GM23338 (cell line): ENCODE results near the gene RPL7A. TPM values are rescaled to one million over a fixed set of nuclear protein-coding genes. Genes with fewer than 3 reads are reported as not detected.

ENCODE experiments used
- ATAC-seq: fragments of 200-7000 bp; cut with Tn5 transposase; 3 replicates; pipeline ENCODE4 v1.9.1; 2020
- DNase-seq: peaks from one replicate; pipeline ENCODE4 v3.0.0-alpha.2; 2015; ENCODE audit warnings: low spot score
- H2AFZ ChIP-seq: fragments of 200-600 bp; sonication (generic); 2 replicates; pipeline ENCODE4 v1.8.0; 2016; ENCODE audit warnings: antibody characterized with exemption, mild to moderate bottlenecking, moderate library complexity
- H3F3A ChIP-seq: fragments of 200-600 bp; sonication (generic); replicated peaks from 2 replicates; pipeline ENCODE4 v1.8.0; 2017; ENCODE audit warnings: antibody characterized with exemption, mixed run types, low read depth
- H3K27ac ChIP-seq: fragments of 200-600 bp; sonication (generic); 2 replicates; pipeline ENCODE4 v1.6.1; 2016; ENCODE audit warnings: low read depth
- H3K27me3 ChIP-seq: fragments of 200-600 bp; sonication (generic); 2 replicates; pipeline ENCODE4 v1.8.0; 2016; ENCODE audit warnings: mild to moderate bottlenecking, mixed run types, moderate library complexity; ENCODE audit not compliant: insufficient read depth
- H3K36me3 ChIP-seq: fragments of 200-600 bp; sonication (generic); 2 replicates; pipeline ENCODE4 v1.8.0; 2016; ENCODE audit warnings: mild to moderate bottlenecking; ENCODE audit not compliant: insufficient read depth
- H3K4me1 ChIP-seq: fragments of 200-600 bp; sonication (generic); 2 replicates; pipeline ENCODE4 v1.8.0; 2016; ENCODE audit warnings: mild to moderate bottlenecking, moderate library complexity; ENCODE audit not compliant: insufficient read depth
- H3K4me2 ChIP-seq: fragments of 200-600 bp; sonication (generic); 2 replicates; pipeline ENCODE4 v1.7.1; 2017; ENCODE audit warnings: mixed run types
- H3K4me3 ChIP-seq: fragments of 200-600 bp; sonication (generic); 2 replicates; pipeline ENCODE4 v1.6.1; 2016; ENCODE audit warnings: mixed run types
- H3K79me2 ChIP-seq: fragments of 200-600 bp; sonication (generic); replicated peaks from 2 replicates; pipeline ENCODE4 v1.8.0; 2017; ENCODE audit warnings: mild to moderate bottlenecking; ENCODE audit not compliant: insufficient read depth
- H3K9me2 ChIP-seq: fragments of 200-600 bp; sonication (generic); 2 replicates; pipeline ENCODE4 v1.8.0; 2017; ENCODE audit not compliant: insufficient read depth
- H4K20me1 ChIP-seq: fragments of 200-600 bp; sonication (generic); replicated peaks from 2 replicates; pipeline ENCODE4 v1.8.0; 2017; ENCODE audit warnings: mild to moderate bottlenecking; ENCODE audit not compliant: insufficient read depth
- H3K27ac Mint-ChIP-seq: 2 replicates; pipeline ENCODE4 v1.8.0; 2020; ENCODE audit warnings: inconsistent platforms, mild to moderate bottlenecking, moderate library complexity, mixed read lengths
- H3K27me3 Mint-ChIP-seq: 3 replicates; pipeline ENCODE4 v1.8.0; 2022; ENCODE audit warnings: low read depth, mild to moderate bottlenecking, moderate library complexity, mixed read lengths, inconsistent platforms; ENCODE audit not compliant: insufficient read depth, poor library complexity
- H3K36me3 Mint-ChIP-seq: 3 replicates; pipeline ENCODE4 v1.8.0; 2021; ENCODE audit warnings: low read depth, mild to moderate bottlenecking, inconsistent platforms, moderate library complexity, mixed read lengths
- H3K4me1 Mint-ChIP-seq: 3 replicates; pipeline ENCODE4 v1.8.0; 2020; ENCODE audit warnings: mild to moderate bottlenecking, inconsistent platforms, mixed read lengths
- H3K4me3 Mint-ChIP-seq: 3 replicates; pipeline ENCODE4 v1.8.0; 2021; ENCODE audit warnings: moderate library complexity, mild to moderate bottlenecking, inconsistent platforms, mixed read lengths
- H3K9me3 Mint-ChIP-seq: 3 replicates; pipeline ENCODE4 v1.8.0; 2020; ENCODE audit warnings: moderate library complexity, mild to moderate bottlenecking, inconsistent platforms, mixed read lengths
- CREB1 ChIP-seq: fragments of 250-450 bp; sonication (Bioruptor Pico); IDR thresholded peaks from 2 replicates; pipeline ENCODE4 v1.5.0; 2020; ENCODE audit warnings: low read depth, mild to moderate bottlenecking, moderate library complexity
- EZH2 ChIP-seq: fragments of 200-600 bp; sonication (generic); IDR thresholded peaks from one replicate; pipeline ENCODE4 v1.8.0; 2017; ENCODE audit warnings: antibody characterized with exemption, mild to moderate bottlenecking, low read depth; ENCODE audit not compliant: unreplicated experiment
- EZH2phosphoT487 ChIP-seq: fragments of 200-600 bp; sonication (generic); IDR thresholded peaks from one replicate; pipeline ENCODE4 v1.8.1; 2018; ENCODE audit warnings: antibody characterized with exemption; ENCODE audit not compliant: unreplicated experiment
- JUNB ChIP-seq: IDR thresholded peaks from one replicate; pipeline ENCODE4 v1.6.1; 2016; ENCODE audit warnings: antibody characterized with exemption; ENCODE audit not compliant: unreplicated experiment
- NANOG ChIP-seq: IDR thresholded peaks from 2 replicates; pipeline ENCODE4 v1.6.1; 2016; ENCODE audit warnings: antibody characterized with exemption, borderline replicate concordance
- POLR2AphosphoS5 ChIP-seq: IDR thresholded peaks from 2 replicates; pipeline ENCODE4 v1.6.1; 2016; ENCODE audit warnings: antibody characterized with exemption, low read depth
- STAT1 ChIP-seq: IDR thresholded peaks from one replicate; pipeline ENCODE4 v1.6.1; 2016; ENCODE audit warnings: antibody characterized with exemption; ENCODE audit not compliant: unreplicated experiment
- ZNF114 ChIP-seq: fragments of 250-450 bp; sonication (Bioruptor Pico); IDR thresholded peaks from 2 replicates; pipeline ENCODE4 v1.5.0; 2020; ENCODE audit warnings: mild to moderate bottlenecking, moderate library complexity
- ZNF331 ChIP-seq: fragments of 250-450 bp; sonication (Bioruptor Pico); IDR thresholded peaks from 2 replicates; pipeline ENCODE4 v1.5.0; 2020; ENCODE audit warnings: low read depth, mild to moderate bottlenecking, moderate library complexity
- polyA plus RNA-seq: library from polyadenylated mRNA; unstranded; fragments of >200 nt; fragmentation: Nextera tagmentation; extraction: Ambion mirVana; gene quantifications from 2 replicates; pipeline ENCODE4 v1.2.1, GENCODE V29; 2016
- total RNA-seq: library from RNA; depleted of rRNA; stranded (reverse); fragments of >200 nt; shearing (Covaris generic); gene quantifications from 2 replicates; pipeline ENCODE4 v1.2.3, GENCODE V29; 2014
- TF ChIP-seq, protein P1 (sequence below): IDR thresholded peaks from one replicate; pipeline ENCODE4 v1.6.1; 2018; ENCODE audit warnings: antibody characterized with exemption; ENCODE audit not compliant: unreplicated experiment
- TF ChIP-seq, protein P2 (sequence below): IDR thresholded peaks from 2 replicates; pipeline ENCODE4 v1.6.1; 2016; ENCODE audit warnings: antibody characterized with exemption
- TF ChIP-seq, protein P3 (sequence below), 2 experiments: fragments of 200-600 bp in 1 of 2; sonication (generic) in 1 of 2; conservative IDR thresholded peaks; 2 replicates each; pipeline versions ENCODE4 v1.5.1 to v1.6.1; 2016 to 2017; ENCODE audit warnings: antibody characterized with exemption in 2 of 2, low read depth in 2 of 2, mild to moderate bottlenecking in 2 of 2, moderate library complexity in 1 of 2
- TF ChIP-seq, protein P4 (sequence below): fragments of 250-450 bp; sonication (Bioruptor Pico); IDR thresholded peaks from 2 replicates; pipeline ENCODE4 v1.5.0; 2020; ENCODE audit warnings: mild to moderate bottlenecking, moderate library complexity

RPL7A gene
- total and polyA plus RNA-seq, 2 experiments from 2014 or later: 1,644 to 2,020 TPM

DNA sequence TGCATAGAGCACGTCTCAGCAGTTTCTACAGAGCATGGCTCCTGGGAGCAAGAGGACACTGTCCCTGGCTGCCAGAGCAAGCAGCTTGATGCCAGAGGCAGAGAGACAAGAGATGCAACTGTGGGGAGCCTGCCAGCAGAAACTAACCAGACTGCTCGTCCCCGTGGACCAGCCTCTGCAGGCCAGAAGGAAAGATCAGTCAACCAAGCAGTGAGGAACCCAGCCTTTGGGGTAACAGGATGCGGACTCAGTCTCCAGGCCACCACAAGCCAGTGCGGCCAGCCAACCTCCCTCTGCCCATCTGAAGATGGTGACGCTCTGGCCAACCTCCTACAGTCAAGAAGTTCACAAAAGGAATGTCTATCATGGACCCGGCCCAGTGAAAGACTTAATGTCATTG lies 24.1 kb downstream of the RPL7A start:
- Histone ChIP-seq H3K9me2 (no peaks in the 10 kb centered on the region), H3K27ac (no peak overlapping the region), H3K36me3 (peaks cover 7% of the 10 kb centered on the region; the same call in 1 of the 2 replicates), H3K79me2 (peaks cover 81% of the 10 kb centered on the region), H3K27me3 (peaks cover 6% of the 10 kb centered on the region), H4K20me1 (peaks cover 69% of the 10 kb centered on the region), H3F3A (no peaks in the 10 kb centered on the region), H3K4me3 (no peak overlapping the region), H3K4me1 (peaks cover 10% of the 10 kb centered on the region; the same call in 1 of the 2 replicates), H3K4me2 (no peak overlapping the region), H2AFZ (no peak overlapping the region)
- DNase-seq: no peak
- no peak overlapping the region for H3K27ac Mint-ChIP-seq
- H3K9me3 Mint-ChIP-seq: peaks cover 4% of the 10 kb centered on the region; the same call in 2 of the 3 replicates
- peaks cover 17% of the 10 kb centered on the region for H3K27me3 Mint-ChIP-seq
- peaks cover 18% of the 10 kb centered on the region for H3K4me1 Mint-ChIP-seq
- H3K36me3 Mint-ChIP-seq: peaks cover 42% of the 10 kb centered on the region
- ATAC-seq: no peak
- no peak overlapping the region for H3K4me3 Mint-ChIP-seq
- TF ChIP-seq POLR2AphosphoS5 (no peak), EZH2 (no peak), ZNF114 (CRISPR knock-in tag) (no peak), JUNB (no peak), ZNF331 (CRISPR knock-in tag) (no peak), CREB1 (CRISPR knock-in tag) (no peak), EZH2phosphoT487 (no peak), STAT1 (no peak), NANOG (no peak)
- TF ChIP-seq, protein P1, sequence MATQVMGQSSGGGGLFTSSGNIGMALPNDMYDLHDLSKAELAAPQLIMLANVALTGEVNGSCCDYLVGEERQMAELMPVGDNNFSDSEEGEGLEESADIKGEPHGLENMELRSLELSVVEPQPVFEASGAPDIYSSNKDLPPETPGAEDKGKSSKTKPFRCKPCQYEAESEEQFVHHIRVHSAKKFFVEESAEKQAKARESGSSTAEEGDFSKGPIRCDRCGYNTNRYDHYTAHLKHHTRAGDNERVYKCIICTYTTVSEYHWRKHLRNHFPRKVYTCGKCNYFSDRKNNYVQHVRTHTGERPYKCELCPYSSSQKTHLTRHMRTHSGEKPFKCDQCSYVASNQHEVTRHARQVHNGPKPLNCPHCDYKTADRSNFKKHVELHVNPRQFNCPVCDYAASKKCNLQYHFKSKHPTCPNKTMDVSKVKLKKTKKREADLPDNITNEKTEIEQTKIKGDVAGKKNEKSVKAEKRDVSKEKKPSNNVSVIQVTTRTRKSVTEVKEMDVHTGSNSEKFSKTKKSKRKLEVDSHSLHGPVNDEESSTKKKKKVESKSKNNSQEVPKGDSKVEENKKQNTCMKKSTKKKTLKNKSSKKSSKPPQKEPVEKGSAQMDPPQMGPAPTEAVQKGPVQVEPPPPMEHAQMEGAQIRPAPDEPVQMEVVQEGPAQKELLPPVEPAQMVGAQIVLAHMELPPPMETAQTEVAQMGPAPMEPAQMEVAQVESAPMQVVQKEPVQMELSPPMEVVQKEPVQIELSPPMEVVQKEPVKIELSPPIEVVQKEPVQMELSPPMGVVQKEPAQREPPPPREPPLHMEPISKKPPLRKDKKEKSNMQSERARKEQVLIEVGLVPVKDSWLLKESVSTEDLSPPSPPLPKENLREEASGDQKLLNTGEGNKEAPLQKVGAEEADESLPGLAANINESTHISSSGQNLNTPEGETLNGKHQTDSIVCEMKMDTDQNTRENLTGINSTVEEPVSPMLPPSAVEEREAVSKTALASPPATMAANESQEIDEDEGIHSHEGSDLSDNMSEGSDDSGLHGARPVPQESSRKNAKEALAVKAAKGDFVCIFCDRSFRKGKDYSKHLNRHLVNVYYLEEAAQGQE: no peak
- TF ChIP-seq, protein P2, sequence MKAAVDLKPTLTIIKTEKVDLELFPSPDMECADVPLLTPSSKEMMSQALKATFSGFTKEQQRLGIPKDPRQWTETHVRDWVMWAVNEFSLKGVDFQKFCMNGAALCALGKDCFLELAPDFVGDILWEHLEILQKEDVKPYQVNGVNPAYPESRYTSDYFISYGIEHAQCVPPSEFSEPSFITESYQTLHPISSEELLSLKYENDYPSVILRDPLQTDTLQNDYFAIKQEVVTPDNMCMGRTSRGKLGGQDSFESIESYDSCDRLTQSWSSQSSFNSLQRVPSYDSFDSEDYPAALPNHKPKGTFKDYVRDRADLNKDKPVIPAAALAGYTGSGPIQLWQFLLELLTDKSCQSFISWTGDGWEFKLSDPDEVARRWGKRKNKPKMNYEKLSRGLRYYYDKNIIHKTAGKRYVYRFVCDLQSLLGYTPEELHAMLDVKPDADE: no peak
- TF ChIP-seq, protein P3, sequence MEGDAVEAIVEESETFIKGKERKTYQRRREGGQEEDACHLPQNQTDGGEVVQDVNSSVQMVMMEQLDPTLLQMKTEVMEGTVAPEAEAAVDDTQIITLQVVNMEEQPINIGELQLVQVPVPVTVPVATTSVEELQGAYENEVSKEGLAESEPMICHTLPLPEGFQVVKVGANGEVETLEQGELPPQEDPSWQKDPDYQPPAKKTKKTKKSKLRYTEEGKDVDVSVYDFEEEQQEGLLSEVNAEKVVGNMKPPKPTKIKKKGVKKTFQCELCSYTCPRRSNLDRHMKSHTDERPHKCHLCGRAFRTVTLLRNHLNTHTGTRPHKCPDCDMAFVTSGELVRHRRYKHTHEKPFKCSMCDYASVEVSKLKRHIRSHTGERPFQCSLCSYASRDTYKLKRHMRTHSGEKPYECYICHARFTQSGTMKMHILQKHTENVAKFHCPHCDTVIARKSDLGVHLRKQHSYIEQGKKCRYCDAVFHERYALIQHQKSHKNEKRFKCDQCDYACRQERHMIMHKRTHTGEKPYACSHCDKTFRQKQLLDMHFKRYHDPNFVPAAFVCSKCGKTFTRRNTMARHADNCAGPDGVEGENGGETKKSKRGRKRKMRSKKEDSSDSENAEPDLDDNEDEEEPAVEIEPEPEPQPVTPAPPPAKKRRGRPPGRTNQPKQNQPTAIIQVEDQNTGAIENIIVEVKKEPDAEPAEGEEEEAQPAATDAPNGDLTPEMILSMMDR (conservative IDR thresholded peaks at IDR 0.05; ENCODE audit: low read depth in 2 of 2): no peak
- TF ChIP-seq, protein P4, sequence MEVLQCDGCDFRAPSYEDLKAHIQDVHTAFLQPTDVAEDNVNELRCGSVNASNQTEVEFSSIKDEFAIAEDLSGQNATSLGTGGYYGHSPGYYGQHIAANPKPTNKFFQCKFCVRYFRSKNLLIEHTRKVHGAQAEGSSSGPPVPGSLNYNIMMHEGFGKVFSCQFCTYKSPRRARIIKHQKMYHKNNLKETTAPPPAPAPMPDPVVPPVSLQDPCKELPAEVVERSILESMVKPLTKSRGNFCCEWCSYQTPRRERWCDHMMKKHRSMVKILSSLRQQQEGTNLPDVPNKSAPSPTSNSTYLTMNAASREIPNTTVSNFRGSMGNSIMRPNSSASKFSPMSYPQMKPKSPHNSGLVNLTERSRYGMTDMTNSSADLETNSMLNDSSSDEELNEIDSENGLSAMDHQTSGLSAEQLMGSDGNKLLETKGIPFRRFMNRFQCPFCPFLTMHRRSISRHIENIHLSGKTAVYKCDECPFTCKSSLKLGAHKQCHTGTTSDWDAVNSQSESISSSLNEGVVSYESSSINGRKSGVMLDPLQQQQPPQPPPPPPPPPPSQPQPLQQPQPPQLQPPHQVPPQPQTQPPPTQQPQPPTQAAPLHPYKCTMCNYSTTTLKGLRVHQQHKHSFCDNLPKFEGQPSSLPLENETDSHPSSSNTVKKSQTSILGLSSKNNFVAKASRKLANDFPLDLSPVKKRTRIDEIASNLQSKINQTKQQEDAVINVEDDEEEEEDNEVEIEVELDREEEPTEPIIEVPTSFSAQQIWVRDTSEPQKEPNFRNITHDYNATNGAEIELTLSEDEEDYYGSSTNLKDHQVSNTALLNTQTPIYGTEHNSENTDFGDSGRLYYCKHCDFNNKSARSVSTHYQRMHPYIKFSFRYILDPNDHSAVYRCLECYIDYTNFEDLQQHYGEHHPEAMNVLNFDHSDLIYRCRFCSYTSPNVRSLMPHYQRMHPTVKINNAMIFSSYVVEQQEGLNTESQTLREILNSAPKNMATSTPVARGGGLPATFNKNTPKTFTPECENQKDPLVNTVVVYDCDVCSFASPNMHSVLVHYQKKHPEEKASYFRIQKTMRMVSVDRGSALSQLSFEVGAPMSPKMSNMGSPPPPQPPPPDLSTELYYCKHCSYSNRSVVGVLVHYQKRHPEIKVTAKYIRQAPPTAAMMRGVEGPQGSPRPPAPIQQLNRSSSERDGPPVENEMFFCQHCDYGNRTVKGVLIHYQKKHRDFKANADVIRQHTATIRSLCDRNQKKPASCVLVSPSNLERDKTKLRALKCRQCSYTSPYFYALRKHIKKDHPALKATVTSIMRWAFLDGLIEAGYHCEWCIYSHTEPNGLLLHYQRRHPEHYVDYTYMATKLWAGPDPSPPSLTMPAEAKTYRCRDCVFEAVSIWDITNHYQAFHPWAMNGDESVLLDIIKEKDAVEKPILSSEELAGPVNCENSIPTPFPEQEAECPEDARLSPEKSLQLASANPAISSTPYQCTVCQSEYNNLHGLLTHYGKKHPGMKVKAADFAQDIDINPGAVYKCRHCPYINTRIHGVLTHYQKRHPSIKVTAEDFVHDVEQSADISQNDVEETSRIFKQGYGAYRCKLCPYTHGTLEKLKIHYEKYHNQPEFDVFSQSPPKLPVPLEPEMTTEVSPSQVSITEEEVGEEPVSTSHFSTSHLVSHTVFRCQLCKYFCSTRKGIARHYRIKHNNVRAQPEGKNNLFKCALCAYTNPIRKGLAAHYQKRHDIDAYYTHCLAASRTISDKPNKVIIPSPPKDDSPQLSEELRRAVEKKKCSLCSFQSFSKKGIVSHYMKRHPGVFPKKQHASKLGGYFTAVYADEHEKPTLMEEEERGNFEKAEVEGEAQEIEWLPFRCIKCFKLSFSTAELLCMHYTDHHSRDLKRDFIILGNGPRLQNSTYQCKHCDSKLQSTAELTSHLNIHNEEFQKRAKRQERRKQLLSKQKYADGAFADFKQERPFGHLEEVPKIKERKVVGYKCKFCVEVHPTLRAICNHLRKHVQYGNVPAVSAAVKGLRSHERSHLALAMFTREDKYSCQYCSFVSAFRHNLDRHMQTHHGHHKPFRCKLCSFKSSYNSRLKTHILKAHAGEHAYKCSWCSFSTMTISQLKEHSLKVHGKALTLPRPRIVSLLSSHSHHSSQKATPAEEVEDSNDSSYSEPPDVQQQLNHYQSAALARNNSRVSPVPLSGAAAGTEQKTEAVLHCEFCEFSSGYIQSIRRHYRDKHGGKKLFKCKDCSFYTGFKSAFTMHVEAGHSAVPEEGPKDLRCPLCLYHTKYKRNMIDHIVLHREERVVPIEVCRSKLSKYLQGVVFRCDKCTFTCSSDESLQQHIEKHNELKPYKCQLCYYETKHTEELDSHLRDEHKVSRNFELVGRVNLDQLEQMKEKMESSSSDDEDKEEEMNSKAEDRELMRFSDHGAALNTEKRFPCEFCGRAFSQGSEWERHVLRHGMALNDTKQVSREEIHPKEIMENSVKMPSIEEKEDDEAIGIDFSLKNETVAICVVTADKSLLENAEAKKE (CRISPR knock-in tag): no peak
